ENCODE results near the gene RNF223.
"Not testable (repeated sequence)": the region's sequence is repeated elsewhere in the genome, so short reads cannot be mapped to it uniquely, and the experiment has no call there.

The RNF223 gene

DNA sequence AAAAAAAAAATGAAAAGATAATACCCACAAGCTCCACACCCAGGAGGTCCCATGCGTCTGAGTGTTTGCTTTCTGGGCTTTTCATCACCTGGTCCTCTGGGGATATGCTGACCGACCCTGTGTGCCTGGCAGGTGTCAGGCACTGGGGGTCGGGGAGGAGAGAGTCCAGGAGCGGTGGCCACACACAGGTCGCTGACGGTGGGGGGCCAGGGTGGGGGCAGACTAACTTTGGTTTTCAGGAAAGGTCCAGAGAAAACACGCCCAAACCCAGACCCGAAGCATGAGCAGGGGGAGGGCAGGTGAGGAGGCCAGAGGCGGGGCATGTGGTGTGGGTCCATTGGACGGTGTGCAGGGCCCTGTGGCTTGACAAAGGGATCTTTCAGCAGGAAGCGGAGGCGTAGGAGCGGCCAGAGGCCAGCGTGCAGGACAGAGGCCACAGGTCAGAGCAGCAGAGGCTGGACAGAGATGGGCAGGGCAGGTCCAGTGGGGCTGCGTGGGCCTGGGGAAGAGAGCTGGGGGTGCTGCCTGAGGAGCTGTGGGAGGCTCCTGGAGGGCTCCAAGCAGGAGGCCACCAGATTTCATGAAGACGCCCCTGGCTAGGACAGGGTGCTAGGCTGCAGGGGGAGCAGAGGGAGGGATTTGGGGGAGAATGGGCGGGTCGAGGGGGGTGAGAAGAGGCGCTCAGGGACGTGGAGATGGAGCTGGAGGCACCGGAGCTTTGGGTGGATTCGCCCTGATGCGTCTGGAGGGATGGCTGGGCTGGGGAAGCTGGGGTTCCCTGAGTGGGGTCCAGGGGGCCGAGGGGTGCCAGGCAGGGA lies 15.8 kb downstream of the RNF223 start:
- DNase-seq, result no peak

GRCh38 chr1:1057769-1058087 lies 16.4 kb downstream of the RNF223 start:
- DNase-seq, result not testable (repeated sequence)

- no peak for DNase-seq
These were observed 18.0 kb downstream of the RNF223 start for GRCh38 chr1:1055841-1056736.

GRCh38 chr1:1054971-1055370 lies 19.1 kb downstream of the RNF223 start:
- no peak for DNase-seq

DNA sequence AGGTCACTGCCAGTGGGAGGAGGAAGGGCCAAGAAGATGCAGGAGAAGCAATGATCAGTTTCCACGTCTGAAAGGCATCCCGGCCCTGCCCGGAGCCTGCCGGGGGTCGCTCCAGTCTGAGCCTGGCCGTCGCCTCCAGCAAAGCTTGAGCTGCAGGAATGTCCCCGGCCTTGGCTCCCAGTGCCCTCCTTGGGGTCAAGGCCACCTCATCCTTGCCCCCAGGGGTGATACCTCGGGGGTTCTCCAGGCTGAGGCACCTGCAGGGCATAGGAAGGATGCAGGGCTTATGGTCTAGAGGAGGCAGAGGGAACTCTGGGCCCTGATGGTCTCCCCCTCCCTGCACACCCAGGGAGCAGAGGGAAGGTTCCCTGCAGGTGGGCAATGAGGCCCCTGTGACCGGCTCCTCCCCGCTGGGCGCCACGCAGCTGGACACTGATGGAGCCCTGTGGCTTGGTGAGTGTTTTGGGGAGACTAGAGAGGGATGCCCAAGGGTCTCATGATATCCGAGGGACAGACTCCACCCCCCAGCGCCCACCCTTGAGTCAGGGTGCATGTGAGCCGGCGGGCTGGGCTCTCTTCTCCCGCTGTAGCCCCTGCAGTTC lies 19.9 kb downstream of the RNF223 start:
- DNase-seq, result no peak

DNA sequence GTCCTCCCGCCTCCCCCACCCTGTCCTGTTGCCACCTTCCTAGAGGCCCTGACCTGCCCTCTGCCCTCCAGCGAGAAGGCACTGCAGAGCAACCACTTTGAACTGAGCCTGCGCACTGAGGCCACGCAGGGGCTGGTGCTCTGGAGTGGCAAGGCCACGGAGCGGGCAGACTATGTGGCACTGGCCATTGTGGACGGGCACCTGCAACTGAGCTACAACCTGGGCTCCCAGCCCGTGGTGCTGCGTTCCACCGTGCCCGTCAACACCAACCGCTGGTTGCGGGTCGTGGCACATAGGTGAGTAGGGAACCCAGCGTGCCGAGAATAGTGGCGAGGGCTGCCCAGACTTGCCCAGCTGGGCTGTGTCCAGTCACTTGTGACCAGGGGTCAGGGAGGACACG lies 20.4 kb downstream of the RNF223 start:
- no peak for DNase-seq

DNA sequence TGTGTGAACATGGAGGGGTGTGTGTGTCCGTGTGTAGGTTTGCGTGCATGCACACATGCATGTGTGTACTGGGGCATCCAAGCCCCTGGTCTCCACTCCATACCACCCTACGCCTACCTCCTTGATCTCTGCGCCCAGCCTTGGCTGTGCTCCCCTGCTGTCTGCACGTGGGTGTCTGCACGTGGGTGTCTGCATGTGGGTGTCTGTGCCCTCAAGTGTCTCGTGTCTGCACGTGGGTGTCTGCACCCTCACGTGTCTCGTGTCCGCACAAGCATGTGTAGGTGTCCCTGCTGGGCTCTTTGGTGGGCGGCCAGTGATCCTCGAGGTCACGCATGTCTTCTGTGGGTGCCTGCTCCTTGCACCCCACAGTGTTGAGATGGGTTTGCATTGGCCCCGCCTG lies 21.1 kb downstream of the RNF223 start:
- DNase-seq, result no peak

DNA sequence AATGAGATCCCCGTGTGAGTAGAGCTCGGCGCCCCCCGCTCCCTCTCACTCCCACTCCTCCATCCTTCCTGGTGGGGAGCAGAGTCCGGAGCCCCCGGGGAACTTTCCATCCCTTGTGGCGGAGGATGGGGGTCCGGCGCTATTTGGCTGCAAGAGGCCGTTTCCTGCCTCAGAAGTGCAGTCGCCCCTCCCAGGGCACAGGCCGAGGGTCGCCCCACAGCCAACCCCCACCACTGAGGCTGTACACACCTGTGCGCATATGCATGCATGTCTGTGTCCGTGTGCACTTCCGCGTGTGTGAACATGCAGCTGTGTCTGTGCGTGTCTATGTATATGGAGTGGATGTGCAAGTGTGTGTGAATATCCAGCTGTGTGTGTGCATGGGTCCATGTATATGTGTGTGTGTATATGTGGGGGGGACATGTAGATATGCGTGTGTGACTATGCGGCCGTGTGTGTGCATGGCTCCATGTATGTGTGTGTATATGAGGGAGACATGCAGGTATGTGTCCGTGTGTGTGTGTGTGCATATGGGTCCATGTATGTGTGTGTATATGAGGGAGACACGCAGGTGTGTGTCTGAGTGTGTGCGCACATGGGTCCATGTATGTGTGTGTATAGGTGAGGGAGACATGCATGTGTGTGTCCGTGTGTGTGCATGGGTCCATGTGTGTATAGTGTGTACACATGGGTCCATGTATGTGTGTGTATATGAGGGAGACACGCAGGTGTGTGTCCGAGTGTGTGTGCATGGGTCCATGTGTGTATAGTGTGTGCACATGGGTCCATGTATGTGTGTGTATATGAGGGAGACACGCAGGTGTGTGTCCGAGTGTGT lies 21.9 kb downstream of the RNF223 start:
- no peak for DNase-seq

DNA sequence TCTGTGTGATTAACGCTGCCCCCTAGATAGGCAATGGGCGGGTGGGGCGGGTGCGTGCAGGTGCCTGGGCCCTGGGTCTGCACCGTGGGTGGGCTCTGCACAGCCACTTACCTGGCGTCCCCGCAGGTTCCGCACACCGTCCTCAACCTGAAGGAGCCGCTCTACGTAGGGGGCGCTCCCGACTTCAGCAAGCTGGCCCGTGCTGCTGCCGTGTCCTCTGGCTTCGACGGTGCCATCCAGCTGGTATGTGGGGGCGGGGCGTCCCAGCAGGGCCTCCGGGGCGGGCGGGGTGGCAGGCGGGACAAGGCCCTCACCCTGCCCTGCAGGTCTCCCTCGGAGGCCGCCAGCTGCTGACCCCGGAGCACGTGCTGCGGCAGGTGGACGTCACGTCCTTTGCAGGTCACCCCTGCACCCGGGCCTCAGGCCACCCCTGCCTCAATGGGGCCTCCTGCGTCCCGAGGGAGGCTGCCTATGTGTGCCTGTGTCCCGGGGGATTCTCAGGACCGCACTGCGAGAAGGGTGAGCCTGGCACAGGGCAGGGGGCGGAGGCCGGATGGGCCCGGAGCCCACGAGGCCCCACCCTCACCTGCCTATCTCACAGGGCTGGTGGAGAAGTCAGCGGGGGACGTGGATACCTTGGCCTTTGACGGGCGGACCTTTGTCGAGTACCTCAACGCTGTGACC lies 22.8 kb downstream of the RNF223 start:
- DNase-seq, result no peak

GRCh38 chr1:1050577-1051052 lies 23.5 kb downstream of the RNF223 start:
- DNase-seq, result no peak

- no peak for DNase-seq
These were observed 24.6 kb downstream of the RNF223 start for GRCh38 chr1:1049318-1050165.

DNA sequence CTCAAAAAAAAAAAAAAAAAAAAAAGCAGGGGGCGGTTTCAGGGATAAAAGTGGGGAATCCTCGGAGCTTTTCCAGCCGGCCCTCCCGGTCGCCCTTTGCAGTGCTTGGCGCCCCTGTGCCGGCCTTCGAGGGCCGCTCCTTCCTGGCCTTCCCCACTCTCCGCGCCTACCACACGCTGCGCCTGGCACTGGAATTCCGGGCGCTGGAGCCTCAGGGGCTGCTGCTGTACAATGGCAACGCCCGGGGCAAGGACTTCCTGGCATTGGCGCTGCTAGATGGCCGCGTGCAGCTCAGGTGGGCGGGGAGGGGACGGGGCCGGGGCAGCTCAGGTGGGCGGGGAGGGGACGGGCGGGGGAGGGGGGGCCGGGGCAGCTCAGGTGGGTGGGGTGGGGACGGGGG lies 25.3 kb downstream of the RNF223 start:
- no peak for DNase-seq

DNA sequence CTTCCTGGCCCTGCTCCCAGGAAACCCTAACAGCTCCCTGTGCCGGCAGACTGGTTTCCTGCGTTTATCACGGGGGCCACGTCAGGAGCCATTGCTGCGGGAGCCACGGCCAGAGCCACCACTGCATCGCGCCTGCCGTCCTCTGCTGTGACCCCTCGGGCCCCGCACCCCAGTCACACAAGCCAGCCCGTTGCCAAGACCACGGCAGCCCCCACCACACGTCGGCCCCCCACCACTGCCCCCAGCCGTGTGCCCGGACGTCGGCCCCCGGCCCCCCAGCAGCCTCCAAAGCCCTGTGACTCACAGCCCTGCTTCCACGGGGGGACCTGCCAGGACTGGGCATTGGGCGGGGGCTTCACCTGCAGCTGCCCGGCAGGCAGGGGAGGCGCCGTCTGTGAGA lies 26.1 kb downstream of the RNF223 start:
- no peak for DNase-seq

DNA sequence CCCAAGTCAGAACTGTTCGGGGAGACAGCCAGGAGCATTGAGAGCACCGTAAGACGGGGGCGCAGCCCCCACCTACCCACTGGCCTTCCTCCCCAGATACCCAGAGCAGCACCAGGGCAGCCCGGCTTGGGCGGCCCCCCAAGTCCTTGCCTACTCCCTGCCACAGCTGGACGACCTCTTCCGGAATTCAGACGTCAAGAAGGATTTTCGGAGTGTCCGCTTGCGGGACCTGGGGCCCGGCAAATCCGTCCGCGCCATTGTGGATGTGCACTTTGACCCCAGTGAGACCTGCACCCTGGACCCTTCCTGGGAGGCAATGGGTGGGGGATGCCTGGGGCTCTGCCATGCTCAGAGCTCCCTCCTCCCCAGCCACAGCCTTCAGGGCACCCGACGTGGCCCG lies 26.7 kb downstream of the RNF223 start:
- no peak for DNase-seq

GRCh38 chr1:1046767-1047166 lies 27.3 kb downstream of the RNF223 start:
- DNase-seq, result no peak

- no peak for DNase-seq
These were observed 27.9 kb downstream of the RNF223 start for GRCh38 chr1:1046243-1046642.

DNA sequence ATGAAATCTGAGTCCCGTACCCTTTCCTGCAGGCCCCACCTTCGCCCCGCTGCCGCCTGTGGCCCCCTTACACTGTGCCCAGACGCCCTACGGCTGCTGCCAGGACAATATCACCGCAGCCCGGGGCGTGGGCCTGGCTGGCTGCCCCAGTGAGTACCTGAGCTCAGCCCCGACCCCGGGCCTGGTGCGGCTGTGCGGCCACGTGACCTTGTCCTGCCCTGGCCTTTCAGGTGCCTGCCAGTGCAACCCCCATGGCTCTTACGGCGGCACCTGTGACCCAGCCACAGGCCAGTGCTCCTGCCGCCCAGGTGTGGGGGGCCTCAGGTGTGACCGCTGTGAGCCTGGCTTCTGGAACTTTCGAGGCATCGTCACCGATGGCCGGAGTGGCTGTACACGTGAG lies 29.0 kb downstream of the RNF223 start:
- no peak for DNase-seq

- DNase-seq, result no peak
These were observed 29.5 kb downstream of the RNF223 start for GRCh38 chr1:1044455-1045078.

GRCh38 chr1:1043921-1044320 lies 30.2 kb downstream of the RNF223 start:
- no peak for DNase-seq

- DNase-seq, result no peak
These were observed 30.7 kb downstream of the RNF223 start for GRCh38 chr1:1043411-1043810.

- no peak for DNase-seq
These were observed 31.3 kb downstream of the RNF223 start for GRCh38 chr1:1042835-1043234.
